Peyer's patch (tissue), 4 donors: Measurements from ENCODE around the gene UBA3. TPM values are rescaled to one million over a fixed set of nuclear protein-coding genes. Genes with fewer than 3 reads are reported as not detected.

Experiments used
- DNase-seq, 3 donors: peaks; one replicate each; pipeline ENCODE4 v3.0.0-alpha.2; 2017 to 2019
- H3K27ac ChIP-seq, 4 donors: fragments of 200-600 bp; sonication (generic); one replicate each; pipeline ENCODE4 v1.5.1; 2016 to 2019
- H3K27me3 ChIP-seq, 2 donors: fragments of 200-600 bp; sonication (generic); one replicate each; pipeline ENCODE4 v1.5.1; 2019
- H3K36me3 ChIP-seq, 3 donors: fragments of 200-600 bp; sonication (generic); one replicate each; pipeline ENCODE4 v1.5.1; 2016 to 2019
- H3K4me1 ChIP-seq, 4 donors: fragments of 200-600 bp; sonication (generic); one replicate each; pipeline ENCODE4 v1.5.1; 2016 to 2019
- H3K4me3 ChIP-seq, 4 donors: fragments of 200-600 bp; sonication (generic); 1 replicate in 3 of 4; 2 replicates in 1 of 4; pipeline ENCODE4 v1.5.1; 2016 to 2019; ENCODE audit warnings: mild to moderate bottlenecking in 1 of 4
- H3K9me3 ChIP-seq, 4 donors: fragments of 200-600 bp; sonication (generic); one replicate each; pipeline ENCODE4 v1.5.1; 2016 to 2019; ENCODE audit warnings: mild to moderate bottlenecking in 1 of 4
- POLR2A ChIP-seq, 2 donors: fragments of 450-650 bp; IDR thresholded peaks; one replicate each; pipeline ENCODE4 v1.5.1; 2017; ENCODE audit warnings: antibody characterized with exemption in 2 of 2, mild to moderate bottlenecking in 2 of 2, moderate library complexity in 2 of 2
- total RNA-seq, 4 donors: library from RNA; depleted of rRNA; stranded (reverse); fragments of >200 nt; gene quantifications; one replicate each; pipeline ENCODE4 v1.1.0, GENCODE V29; 2016
- TF ChIP-seq, protein P1 (sequence below), 6 experiments: fragments of 450-650 bp in 4 of 6; fragments of 200-600 bp in 2 of 6; sonication (generic) in 1 of 6; IDR thresholded peaks; one replicate each; pipeline ENCODE4 v1.5.1; 2017 to 2019; ENCODE audit warnings: antibody characterized with exemption in 6 of 6, mild to moderate bottlenecking in 3 of 6, moderate library complexity in 1 of 6

The UBA3 gene
- total RNA-seq, 4 donors from 2014 or later = 28.9 to 64.5 (median 59.8) TPM

DNA sequence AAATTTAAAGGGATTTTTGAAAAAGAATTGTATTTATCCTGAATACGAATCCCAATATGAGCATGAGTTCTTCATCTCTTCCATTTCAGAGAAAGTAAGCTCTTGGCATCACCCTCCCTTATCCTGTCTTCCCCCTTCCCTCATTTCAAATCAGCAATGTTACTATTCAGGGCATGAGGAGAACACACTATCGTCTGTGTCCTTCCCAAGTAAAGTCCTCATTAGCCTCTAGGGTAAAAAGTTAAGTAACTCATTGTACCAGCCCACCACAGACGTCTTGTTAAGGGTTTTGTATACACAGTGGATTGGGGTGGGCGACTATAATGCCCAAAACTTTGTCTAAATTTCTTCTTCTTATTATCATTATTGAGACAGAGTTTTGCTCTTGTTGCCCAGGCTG, 19.4 kb upstream of the UBA3 start:
- H3K27me3 ChIP-seq = no peaks in the 10 kb centered on the region
- TF ChIP-seq, protein P1, sequence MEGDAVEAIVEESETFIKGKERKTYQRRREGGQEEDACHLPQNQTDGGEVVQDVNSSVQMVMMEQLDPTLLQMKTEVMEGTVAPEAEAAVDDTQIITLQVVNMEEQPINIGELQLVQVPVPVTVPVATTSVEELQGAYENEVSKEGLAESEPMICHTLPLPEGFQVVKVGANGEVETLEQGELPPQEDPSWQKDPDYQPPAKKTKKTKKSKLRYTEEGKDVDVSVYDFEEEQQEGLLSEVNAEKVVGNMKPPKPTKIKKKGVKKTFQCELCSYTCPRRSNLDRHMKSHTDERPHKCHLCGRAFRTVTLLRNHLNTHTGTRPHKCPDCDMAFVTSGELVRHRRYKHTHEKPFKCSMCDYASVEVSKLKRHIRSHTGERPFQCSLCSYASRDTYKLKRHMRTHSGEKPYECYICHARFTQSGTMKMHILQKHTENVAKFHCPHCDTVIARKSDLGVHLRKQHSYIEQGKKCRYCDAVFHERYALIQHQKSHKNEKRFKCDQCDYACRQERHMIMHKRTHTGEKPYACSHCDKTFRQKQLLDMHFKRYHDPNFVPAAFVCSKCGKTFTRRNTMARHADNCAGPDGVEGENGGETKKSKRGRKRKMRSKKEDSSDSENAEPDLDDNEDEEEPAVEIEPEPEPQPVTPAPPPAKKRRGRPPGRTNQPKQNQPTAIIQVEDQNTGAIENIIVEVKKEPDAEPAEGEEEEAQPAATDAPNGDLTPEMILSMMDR (IDR thresholded peaks at IDR 0.05) = no peak
- TF ChIP-seq POLR2A (IDR thresholded peaks at IDR 0.05) = no peak
- H3K4me3 ChIP-seq = no peak overlapping the region
- peaks cover 0 to 42% (median 2%) of the 10 kb centered on the region in 3 donors for H3K36me3 ChIP-seq
- H3K27ac ChIP-seq = no peak overlapping the region
- H3K4me1 ChIP-seq = peaks cover 0 to 17% (median 3%) of the 10 kb centered on the region in 4 donors
- no peak for DNase-seq
- no peaks in the 10 kb centered on the region for H3K9me3 ChIP-seq

DNA sequence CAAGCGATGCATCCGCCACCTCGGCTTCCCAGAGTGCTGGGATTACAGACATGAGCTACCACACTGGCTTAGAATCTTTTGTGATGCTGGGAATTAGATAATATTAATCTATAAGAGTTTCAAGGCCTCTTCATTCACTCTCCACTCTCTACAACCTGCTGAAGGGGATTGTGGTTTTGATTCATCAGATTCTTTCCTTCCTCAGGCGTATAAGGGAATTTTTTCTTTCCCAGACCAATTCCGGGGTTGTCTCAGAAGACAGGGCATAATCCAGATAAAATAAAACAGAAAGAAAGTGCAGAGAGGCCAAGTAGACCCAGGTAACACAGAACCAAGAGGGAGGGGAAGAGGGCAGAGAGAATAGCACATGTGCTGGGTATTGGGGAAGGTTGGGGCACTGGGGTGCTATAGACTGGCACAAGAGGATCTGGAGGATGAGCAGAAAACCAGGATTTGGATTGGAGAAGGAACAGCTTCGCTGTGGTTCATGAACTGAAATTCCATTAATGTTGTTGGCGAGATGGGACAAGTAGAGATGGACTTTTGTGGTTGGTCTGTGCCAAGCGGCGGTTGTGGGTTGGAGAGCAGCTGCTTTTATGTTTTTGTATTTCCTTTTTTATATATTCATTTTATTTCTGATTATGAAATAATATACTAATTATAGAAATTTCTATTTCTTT, 17.4 kb upstream of the UBA3 start:
- peaks cover 0 to 22% (median 0%) of the 10 kb centered on the region in 3 donors for H3K36me3 ChIP-seq
- peak overlapping the region in 1 of 4 donors; percentile 21 for H3K27ac ChIP-seq
- no peaks in the 10 kb centered on the region for H3K9me3 ChIP-seq
- TF ChIP-seq, protein P1 (IDR thresholded peaks at IDR 0.05) = no peak
- DNase-seq = no peak
- peaks cover 4 to 37% (median 16%) of the 10 kb centered on the region in 4 donors for H3K4me1 ChIP-seq
- H3K27me3 ChIP-seq = no peaks in the 10 kb centered on the region
- no peak overlapping the region for H3K4me3 ChIP-seq

DNA sequence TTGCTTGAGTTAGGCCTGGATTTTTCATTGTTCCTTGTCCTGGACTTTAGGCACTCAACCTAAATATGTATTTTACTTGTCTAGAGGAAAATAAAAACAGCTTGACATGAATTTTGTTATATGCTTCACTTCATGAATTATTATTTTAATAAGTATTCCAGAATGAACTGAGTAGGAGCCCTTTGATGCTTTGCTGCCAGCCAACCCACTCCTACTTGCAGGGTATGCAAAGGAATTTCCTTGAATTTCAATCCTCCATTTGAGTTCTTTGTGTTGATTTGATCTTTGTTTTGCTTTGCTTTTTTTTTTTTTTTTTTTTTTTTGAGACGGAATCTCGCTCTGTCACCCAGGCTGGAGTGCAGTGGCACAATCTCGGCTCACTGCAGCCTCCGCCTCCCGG, 16.1 kb upstream of the UBA3 start:
- Histone ChIP-seq H3K9me3 (no peaks in the 10 kb centered on the region), H3K4me1 (peaks cover 4 to 48% (median 18%) of the 10 kb centered on the region in 4 donors), H3K27ac (peak overlapping the region; percentile 59 to 85 (median 76)), H3K4me3 (no peak overlapping the region), H3K36me3 (peaks cover 0 to 15% (median 0%) of the 10 kb centered on the region in 3 donors), H3K27me3 (no peaks in the 10 kb centered on the region)
- TF ChIP-seq POLR2A (IDR thresholded peaks at IDR 0.05) = no peak
- TF ChIP-seq, protein P1 (IDR thresholded peaks at IDR 0.05) = no peak
- no peak for DNase-seq

DNA sequence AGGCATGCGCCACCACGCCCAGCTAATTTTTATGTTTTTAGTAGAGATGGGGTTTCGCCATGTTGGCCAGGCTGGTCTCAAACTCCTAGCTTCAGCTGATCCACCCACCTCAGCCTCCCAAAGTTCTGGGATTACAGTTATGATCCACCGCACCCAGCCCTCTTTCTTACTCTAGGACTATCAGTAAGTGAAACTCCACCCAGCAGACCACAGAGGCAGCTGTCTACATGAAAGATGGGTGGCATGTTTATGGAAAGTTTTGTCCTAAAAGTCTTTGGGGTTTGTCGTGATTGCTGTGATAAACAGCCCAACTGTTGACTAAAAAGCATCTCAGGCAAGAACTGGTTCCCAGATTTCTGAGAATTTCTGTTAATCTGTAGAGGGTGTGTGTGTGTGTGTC, 15.5 kb upstream of the UBA3 start:
- Histone ChIP-seq H3K27ac (peak overlapping the region; percentile 59 to 85 (median 76)), H3K27me3 (no peaks in the 10 kb centered on the region), H3K36me3 (peaks cover 0 to 14% (median 0%) of the 10 kb centered on the region in 3 donors), H3K4me1 (peaks cover 4 to 55% (median 23%) of the 10 kb centered on the region in 4 donors), H3K9me3 (no peaks in the 10 kb centered on the region), H3K4me3 (peak overlapping the region in 1 of 4 donors; percentile 2)
- DNase-seq = peak in 1 of 3 donors; percentile 67
- no peak for TF ChIP-seq POLR2A (IDR thresholded peaks at IDR 0.05)
- TF ChIP-seq, protein P1 (IDR thresholded peaks at IDR 0.05) = no peak

DNA sequence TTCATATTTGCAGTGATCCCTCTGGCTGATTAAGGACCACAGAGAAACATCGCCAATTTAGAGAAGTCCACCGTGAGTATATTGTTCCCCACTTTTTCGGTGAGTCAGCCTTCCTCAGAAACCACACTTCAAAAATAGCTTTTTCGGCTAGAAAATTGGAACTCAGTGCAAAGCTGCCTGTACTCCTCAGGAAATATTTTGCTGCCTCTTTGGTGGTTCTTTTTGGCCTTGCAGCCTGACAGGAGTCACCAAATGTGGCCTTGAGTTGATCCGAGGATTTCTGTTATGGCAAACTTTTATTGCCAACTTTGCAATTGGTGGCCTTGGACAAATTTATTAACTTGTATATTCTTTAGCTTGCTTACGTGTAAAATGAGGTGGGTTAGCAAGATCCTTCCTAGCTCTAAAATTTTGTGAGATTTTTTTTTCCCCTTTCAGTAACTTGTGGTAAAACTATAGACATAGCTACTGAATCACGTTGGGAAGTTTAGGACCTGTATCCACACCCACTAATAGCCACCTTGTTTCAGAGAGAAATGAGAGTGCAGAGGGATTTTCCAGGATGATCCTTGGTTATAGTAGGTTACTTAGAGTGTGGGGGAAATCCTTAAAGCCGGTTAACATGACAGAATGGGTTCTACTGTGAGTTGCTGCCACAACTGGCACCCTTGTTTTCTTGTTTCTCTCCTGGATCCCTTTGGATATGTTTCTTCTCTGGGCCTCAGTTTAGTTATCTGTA, 14.5 kb upstream of the UBA3 start:
- no peak overlapping the region for H3K4me3 ChIP-seq
- H3K9me3 ChIP-seq = no peaks in the 10 kb centered on the region
- no peaks in the 10 kb centered on the region for H3K27me3 ChIP-seq
- H3K4me1 ChIP-seq = peaks cover 4 to 63% (median 31%) of the 10 kb centered on the region in 4 donors
- peak overlapping the region; percentile 73 to 85 (median 78) for H3K27ac ChIP-seq
- DNase-seq = no peak
- TF ChIP-seq POLR2A (IDR thresholded peaks at IDR 0.05) = no peak
- TF ChIP-seq, protein P1 (IDR thresholded peaks at IDR 0.05) = no peak
- H3K36me3 ChIP-seq = peaks cover 0 to 6% (median 0%) of the 10 kb centered on the region in 3 donors
